NT2/D1 (cell line): Measurements from ENCODE around the gene DMPK.

Experiments
- SUZ12 ChIP-seq: IDR thresholded peaks from 2 replicates; pipeline ENCODE4 v1.6.1; 2011; ENCODE audit not compliant: insufficient read length, insufficient read depth; ENCODE audit errors: extremely low read depth
- YY1 ChIP-seq: IDR thresholded peaks from 2 replicates; pipeline ENCODE4 v1.6.1; 2011; ENCODE audit not compliant: insufficient read length, insufficient read depth
- ZNF274 ChIP-seq: IDR thresholded peaks from 2 replicates; pipeline ENCODE4 v1.6.1; 2011; ENCODE audit warnings: mild to moderate bottlenecking, low read depth, low read length

DNA sequence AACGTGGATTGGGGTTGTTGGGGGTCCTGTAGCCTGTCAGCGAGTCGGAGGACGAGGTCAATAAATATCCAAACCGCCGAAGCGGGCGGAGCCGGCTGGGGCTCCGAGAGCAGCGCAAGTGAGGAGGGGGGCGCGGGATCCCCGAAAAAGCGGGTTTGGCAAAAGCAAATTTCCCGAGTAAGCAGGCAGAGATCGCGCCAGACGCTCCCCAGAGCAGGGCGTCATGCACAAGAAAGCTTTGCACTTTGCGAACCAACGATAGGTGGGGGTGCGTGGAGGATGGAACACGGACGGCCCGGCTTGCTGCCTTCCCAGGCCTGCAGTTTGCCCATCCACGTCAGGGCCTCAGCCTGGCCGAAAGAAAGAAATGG is 12.5 kb downstream of the DMPK start:
- no peak for TF ChIP-seq ZNF274
- TF ChIP-seq YY1: no peak
- no peak for TF ChIP-seq SUZ12
